Upper lobe of left lung (tissue), 6 donors: ENCODE measurements around the gene TLE2. TPM values are rescaled to one million over a fixed set of nuclear protein-coding genes. Genes with fewer than 3 reads are reported as not detected.

Experiments
- ATAC-seq, 2 donors: fragments of 200-7000 bp; cut with Tn5 transposase; one replicate each; pipeline ENCODE4 v1.9.1; 2022; ENCODE audit warnings: mild to moderate bottlenecking in 2 of 2, moderate library complexity in 2 of 2; ENCODE audit not compliant: low FRiP score in 2 of 2
- DNase-seq, 2 donors: peaks; one replicate each; pipeline ENCODE4 v3.0.0-alpha.2; 2019 to 2020
- H3K27ac ChIP-seq, 4 donors: fragments of 200-600 bp; sonication (generic); one replicate each; pipeline ENCODE4 v1.5.1; 2016 to 2019
- H3K27me3 ChIP-seq, 4 donors: fragments of 200-600 bp; sonication (generic); one replicate each; pipeline ENCODE4 v1.5.1; 2017 to 2019
- H3K36me3 ChIP-seq, 4 donors: fragments of 200-600 bp; sonication (generic); one replicate each; pipeline ENCODE4 v1.5.1; 2016 to 2019
- H3K4me1 ChIP-seq, 4 donors: fragments of 200-600 bp; sonication (generic); one replicate each; pipeline ENCODE4 v1.5.1; 2018 to 2019
- H3K4me3 ChIP-seq, 4 donors: fragments of 200-600 bp; sonication (generic); one replicate each; pipeline ENCODE4 v1.5.1; 2017 to 2019; ENCODE audit warnings: mild to moderate bottlenecking in 2 of 4, moderate library complexity in 1 of 4
- H3K9me3 ChIP-seq, 4 donors: fragments of 200-600 bp; sonication (generic); one replicate each; pipeline ENCODE4 v1.5.1; 2018 to 2019
- EP300 ChIP-seq, 4 donors: sonication (generic); formaldehyde crosslinking; IDR thresholded peaks; one replicate each; pipeline ENCODE4 v1.5.1; 2017; ENCODE audit warnings: antibody characterized with exemption in 4 of 4, control low read depth in 2 of 4
- POLR2A ChIP-seq, 4 donors: fragments of 450-650 bp; IDR thresholded peaks; one replicate each; pipeline ENCODE4 v1.5.1; 2016 to 2017; ENCODE audit warnings: antibody characterized with exemption in 4 of 4, mild to moderate bottlenecking in 2 of 4
- POLR2AphosphoS5 ChIP-seq, 2 donors: sonication (generic); formaldehyde crosslinking; IDR thresholded peaks; one replicate each; pipeline ENCODE4 v1.5.1; 2017; ENCODE audit warnings: antibody characterized with exemption in 2 of 2
- WGBS, 2 donors: methylation state at CpG; one replicate each; pipeline ENCODE4 v1.1.5; 2017 to 2018; 5-methylcytosine and 5-hydroxymethylcytosine counted together
- total RNA-seq, 6 donors: library from RNA; depleted of rRNA in 4 of 6; stranded (reverse); fragments of >200 nt in 4 of 6; gene quantifications; one replicate each; pipeline versions ENCODE4 v1.1.0 to v1.2.1, GENCODE V29; 2016 to 2021
- TF ChIP-seq, protein P1 (sequence below), 6 experiments: fragments of 450-650 bp in 4 of 6; fragments of 200-600 bp in 2 of 6; sonication (generic) in 2 of 6; IDR thresholded peaks; one replicate each; pipeline ENCODE4 v1.5.1; 2016 to 2019; ENCODE audit warnings: antibody characterized with exemption in 6 of 6
- donor health status: DM: no; HTN: no; CAD: no; lungs with moderate emphysema.
- donor health status: DM: no; HTN: yes; CAD: no; lungs with severe emphysema.

TLE2 gene
- total RNA-seq, 6 donors from 2014 or later, result 35.0 to 115 (median 56.0) TPM

DNA sequence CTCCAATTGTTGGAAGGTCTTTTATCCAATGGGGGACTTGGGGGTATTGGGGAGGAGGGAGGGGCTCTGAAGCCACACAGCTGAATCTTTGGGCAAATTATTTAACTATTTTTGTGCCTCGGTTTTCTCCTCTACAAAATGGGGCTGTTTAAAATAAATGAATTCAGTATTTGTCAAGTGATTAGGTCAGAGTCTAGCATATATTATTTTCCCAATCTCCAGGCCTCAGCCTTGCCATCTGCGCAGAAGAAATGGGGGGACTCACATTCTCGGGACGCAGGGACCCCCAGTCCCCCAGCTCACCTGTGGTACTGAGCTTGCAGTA, 31.7 kb upstream of the TLE2 start:
- TF ChIP-seq, protein P1, sequence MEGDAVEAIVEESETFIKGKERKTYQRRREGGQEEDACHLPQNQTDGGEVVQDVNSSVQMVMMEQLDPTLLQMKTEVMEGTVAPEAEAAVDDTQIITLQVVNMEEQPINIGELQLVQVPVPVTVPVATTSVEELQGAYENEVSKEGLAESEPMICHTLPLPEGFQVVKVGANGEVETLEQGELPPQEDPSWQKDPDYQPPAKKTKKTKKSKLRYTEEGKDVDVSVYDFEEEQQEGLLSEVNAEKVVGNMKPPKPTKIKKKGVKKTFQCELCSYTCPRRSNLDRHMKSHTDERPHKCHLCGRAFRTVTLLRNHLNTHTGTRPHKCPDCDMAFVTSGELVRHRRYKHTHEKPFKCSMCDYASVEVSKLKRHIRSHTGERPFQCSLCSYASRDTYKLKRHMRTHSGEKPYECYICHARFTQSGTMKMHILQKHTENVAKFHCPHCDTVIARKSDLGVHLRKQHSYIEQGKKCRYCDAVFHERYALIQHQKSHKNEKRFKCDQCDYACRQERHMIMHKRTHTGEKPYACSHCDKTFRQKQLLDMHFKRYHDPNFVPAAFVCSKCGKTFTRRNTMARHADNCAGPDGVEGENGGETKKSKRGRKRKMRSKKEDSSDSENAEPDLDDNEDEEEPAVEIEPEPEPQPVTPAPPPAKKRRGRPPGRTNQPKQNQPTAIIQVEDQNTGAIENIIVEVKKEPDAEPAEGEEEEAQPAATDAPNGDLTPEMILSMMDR (IDR thresholded peaks at IDR 0.05), result no peak
- no peak for TF ChIP-seq POLR2AphosphoS5 (IDR thresholded peaks at IDR 0.05)
- no peak for TF ChIP-seq EP300 (IDR thresholded peaks at IDR 0.05)
- no peak for TF ChIP-seq POLR2A (IDR thresholded peaks at IDR 0.05)
- H3K36me3 ChIP-seq, result peaks cover 10 to 43% (median 35%) of the 10 kb centered on the region in 4 donors
- H3K9me3 ChIP-seq, result no peaks in the 10 kb centered on the region
- peak overlapping the region; percentile 92 to 99 (median 96) for H3K27ac ChIP-seq
- 13 to 18% methylated on average over 4 of the region's 4 CpGs for WGBS, 2 donors
- H3K4me1 ChIP-seq, result peaks cover 48 to 81% (median 72%) of the 10 kb centered on the region in 4 donors
- peak overlapping the region; percentile 72 to 92 (median 88) for H3K4me3 ChIP-seq
- no peak for ATAC-seq
- no peak for DNase-seq
- no peaks in the 10 kb centered on the region for H3K27me3 ChIP-seq

DNA sequence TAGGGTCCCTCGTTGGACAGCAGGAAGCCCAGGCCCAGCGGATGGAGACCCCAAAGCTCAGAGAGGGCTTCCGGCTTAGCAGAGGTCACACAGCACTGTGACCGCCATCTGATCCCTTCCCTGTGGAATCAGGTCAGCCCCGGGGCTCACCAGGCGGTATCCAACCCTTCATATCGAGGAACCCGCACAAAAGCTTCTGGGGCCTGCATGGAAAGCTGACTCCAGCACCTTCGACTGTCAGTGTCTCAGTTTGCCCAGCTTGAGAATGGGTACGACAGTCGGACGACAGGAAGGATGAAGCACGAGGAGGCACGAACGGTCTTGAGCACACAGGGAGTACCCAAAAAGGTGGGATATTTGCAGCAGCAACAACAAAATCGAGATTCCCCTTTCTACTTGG, 30.6 kb upstream of the TLE2 start:
- TF ChIP-seq EP300 (IDR thresholded peaks at IDR 0.05), result no peak
- TF ChIP-seq, protein P1 (IDR thresholded peaks at IDR 0.05), result no peak
- TF ChIP-seq POLR2A (IDR thresholded peaks at IDR 0.05), result no peak
- no peak for TF ChIP-seq POLR2AphosphoS5 (IDR thresholded peaks at IDR 0.05)
- Histone ChIP-seq H3K4me3 (peak overlapping the region in 2 of 4 donors; percentile 87 to 89), H3K9me3 (no peaks in the 10 kb centered on the region), H3K4me1 (peaks cover 47 to 80% (median 70%) of the 10 kb centered on the region in 4 donors), H3K36me3 (peaks cover 21 to 54% (median 46%) of the 10 kb centered on the region in 4 donors), H3K27ac (peak overlapping the region; percentile 30 to 99 (median 94)), H3K27me3 (no peaks in the 10 kb centered on the region)
- ATAC-seq, result no peak
- DNase-seq, result no peak
- WGBS, 2 donors, result 82 to 87% methylated on average over 12 to 16 of the region's 16 CpGs

DNA sequence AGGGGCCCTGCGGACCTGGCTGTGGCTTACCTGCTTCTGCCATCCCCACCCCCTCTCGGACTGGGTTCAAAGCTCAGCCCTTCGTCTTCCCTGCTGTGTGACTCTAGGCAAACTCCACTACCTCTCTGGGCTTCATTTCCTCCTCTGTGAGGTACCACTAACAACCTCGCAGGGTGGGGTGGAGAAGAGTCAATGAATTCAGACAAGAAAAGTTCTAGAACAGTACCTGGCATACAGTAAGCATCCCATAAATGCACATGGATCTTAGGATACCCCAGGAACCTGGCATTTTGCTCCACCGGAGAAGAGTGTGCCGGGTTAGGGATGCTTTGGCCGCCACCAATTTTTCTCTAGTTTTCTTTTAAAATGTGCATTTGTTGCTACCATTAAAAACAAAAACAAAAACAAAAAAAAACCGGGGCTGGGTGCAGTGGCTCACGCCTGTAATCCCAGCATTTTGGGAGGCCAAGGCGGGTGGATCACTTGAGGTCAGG, 29.8 kb upstream of the TLE2 start:
- 85 to 90% methylated on average over 10 of the region's 10 CpGs for WGBS, 2 donors
- DNase-seq (no peak), ATAC-seq (no peak)
- no peaks in the 10 kb centered on the region for H3K27me3 ChIP-seq
- H3K4me1 ChIP-seq, result peaks cover 47 to 78% (median 68%) of the 10 kb centered on the region in 4 donors
- H3K9me3 ChIP-seq, result no peaks in the 10 kb centered on the region
- H3K36me3 ChIP-seq, result peaks cover 25 to 62% (median 54%) of the 10 kb centered on the region in 4 donors
- TF ChIP-seq POLR2A (IDR thresholded peaks at IDR 0.05) (no peak), POLR2AphosphoS5 (IDR thresholded peaks at IDR 0.05) (no peak), EP300 (IDR thresholded peaks at IDR 0.05) (no peak)
- TF ChIP-seq, protein P1 (IDR thresholded peaks at IDR 0.05), result no peak
- peak overlapping the region in 3 of 4 donors; percentile 26 to 99 (median 82) for H3K27ac ChIP-seq
- peak overlapping the region in 1 of 4 donors; percentile 89 for H3K4me3 ChIP-seq

DNA sequence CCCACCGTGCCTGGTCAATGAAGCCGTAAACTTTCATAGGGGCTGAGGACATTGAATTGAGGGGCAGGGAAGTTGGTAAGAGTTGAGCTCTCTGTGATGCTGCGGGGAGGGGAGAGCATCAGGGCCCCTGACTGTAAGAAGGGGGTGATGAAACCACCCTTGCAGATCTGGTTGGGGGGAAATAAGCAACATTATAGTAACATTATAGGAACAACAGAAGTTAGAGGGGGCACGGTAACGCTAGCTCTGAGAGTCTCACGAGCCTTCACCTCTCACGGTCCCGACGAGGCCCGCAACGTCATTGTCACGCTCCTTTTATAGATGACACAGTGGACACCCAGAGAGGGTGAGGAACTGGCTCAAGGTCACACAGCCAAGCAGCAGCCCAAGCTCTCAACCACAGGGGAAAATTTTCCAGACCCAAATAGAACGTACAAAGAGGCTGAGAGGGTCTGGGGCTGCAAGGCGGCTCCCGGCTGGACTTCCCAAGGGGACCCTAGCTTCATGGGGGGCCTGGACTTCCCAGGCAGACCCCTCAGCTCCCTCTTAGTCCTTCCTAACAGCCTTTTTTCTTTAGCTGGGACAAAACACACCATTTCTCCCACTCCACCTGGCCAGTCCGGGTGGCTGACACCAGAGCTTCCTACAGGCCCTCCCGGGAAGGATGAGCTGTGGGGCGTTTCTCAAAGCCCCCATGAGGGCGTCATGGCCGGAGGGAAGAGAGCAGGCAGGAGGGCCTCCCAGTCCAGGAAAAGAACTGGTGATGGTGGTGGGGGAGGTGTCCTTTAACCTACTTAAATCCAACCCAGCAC, 29.1 kb upstream of the TLE2 start:
- Histone ChIP-seq H3K4me1 (peaks cover 46 to 72% (median 62%) of the 10 kb centered on the region in 4 donors), H3K9me3 (no peaks in the 10 kb centered on the region), H3K27me3 (no peaks in the 10 kb centered on the region), H3K36me3 (peaks cover 25 to 69% (median 61%) of the 10 kb centered on the region in 4 donors), H3K4me3 (peak overlapping the region in 1 of 4 donors; percentile 89), H3K27ac (peak overlapping the region; percentile 70 to 99 (median 78))
- TF ChIP-seq, protein P1 (IDR thresholded peaks at IDR 0.05), result no peak
- TF ChIP-seq POLR2A (IDR thresholded peaks at IDR 0.05) (no peak), EP300 (IDR thresholded peaks at IDR 0.05) (no peak), POLR2AphosphoS5 (IDR thresholded peaks at IDR 0.05) (no peak)
- DNase-seq (no peak), ATAC-seq (no peak)
- 82 to 88% methylated on average over 20 of the region's 20 CpGs for WGBS, 2 donors
